Effector CD4-positive, alpha-beta T cell (primary cell): ENCODE data around the gene ATXN7L2.
"Not testable (repeated sequence)": the region's sequence is repeated elsewhere in the genome, so short reads cannot be mapped to it uniquely, and the experiment has no call there.

Source experiments
- DNase-seq: peaks from one replicate; pipeline ENCODE4 v3.0.0-alpha.2; 2020
- total RNA-seq: gene quantifications from one replicate; lab custom pipeline; 2026; lab: John Stamatoyannopoulos, UW

Gene ATXN7L2, protein sequence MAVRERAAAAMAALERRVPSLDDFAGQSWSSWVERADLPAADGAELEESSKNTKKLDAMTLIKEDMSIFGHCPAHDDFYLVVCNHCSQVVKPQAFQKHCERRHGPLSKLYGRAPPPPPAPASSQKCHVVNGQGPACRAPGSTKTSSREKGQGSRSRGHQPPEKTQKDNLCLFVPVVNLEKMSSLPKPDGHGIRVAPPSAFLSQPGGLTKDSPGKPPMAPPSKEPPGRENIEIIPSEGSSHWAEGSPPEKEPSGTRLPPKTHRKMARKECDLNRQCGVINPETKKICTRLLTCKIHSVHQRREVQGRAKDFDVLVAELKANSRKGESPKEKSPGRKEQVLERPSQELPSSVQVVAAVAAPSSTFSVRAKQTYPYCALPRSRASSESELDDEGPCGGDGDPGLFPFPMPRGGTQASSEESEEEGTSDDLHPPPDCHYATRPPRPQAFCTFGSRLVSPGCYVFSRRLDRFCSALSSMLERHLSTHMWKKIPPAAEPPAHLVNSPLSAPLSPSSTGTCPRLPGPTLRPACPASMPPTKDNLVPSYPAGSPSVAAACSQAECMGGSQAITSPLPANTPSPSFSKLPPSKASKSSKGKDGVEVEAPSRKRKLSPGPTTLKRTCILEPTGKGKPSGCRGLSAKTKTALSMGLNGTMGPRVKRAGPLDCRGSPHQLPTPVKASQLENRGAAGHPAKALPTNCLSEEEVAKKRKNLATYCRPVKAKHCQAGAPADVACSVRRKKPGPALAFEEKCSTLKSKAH
- total RNA-seq: 38.1 reads per million, percentile 62 among the genes with 10 or more reads in this experiment

DNA sequence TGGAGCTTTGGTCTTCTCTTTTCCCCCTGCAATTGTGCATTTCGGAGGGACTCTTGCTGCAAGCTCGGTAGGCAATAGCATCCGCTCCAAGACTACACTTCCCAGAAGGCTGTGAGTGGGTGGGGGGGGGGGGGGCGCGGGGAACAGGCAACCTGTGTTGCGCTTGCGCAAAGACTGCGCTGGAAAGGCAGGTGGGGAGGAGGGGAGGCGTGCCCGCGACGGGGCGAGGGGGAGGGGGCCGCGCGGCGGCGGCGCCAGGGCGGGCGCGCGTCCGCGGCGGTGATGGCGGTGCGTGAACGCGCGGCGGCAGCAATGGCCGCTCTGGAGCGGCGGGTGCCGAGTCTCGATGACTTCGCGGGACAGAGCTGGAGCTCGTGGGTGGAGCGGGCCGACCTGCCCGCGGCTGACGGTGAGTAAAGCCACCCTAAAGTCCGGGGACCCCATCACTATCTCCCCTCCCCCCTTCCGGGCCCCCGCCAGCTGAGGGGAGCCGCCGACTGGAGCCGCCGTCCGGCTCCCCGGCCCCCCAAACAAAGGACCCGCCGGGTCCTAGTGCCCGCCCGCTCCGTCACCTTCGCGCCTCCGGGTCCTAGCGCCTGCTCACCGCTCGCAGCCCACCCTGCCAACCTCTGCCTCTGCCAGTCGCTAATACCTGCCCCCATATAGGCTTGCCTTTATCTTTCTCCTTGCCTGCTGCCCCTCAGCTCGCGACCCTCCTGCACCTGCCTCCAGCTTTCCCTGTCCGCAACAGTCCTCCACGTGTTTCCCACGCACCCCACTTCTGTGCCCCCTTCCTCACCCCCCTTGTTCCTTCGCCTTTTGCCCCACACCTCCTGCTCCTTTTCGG lies at the start of gene ATXN7L2:
TSS of gene ATXN7L2 (plus strand) at position 234 of the 847 bp plus-strand sequence. CDS start at position 283, 49 bp downstream.
- DNase-seq: peak; percentile 86

DNA sequence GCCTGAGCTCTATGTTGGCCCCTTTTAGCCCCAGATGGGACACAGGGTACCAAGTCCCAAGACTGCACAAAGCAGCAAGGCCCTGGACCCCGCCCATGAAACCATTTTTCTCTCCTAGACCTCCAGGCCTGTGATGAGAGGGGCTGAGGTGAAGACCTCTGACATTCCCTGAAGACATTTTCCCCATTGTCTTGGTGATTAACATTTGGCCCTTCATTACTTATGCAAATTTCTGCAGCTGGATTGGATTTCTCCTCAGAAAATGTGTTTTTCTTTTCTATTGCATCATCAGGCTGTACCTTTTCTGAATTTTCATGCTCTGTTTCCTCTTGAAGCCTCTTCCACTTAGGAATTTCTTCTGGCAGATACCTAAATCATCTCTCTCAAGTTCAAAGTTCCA lies 49.2 kb upstream of the ATXN7L2 start:
- no peak for DNase-seq

DNA sequence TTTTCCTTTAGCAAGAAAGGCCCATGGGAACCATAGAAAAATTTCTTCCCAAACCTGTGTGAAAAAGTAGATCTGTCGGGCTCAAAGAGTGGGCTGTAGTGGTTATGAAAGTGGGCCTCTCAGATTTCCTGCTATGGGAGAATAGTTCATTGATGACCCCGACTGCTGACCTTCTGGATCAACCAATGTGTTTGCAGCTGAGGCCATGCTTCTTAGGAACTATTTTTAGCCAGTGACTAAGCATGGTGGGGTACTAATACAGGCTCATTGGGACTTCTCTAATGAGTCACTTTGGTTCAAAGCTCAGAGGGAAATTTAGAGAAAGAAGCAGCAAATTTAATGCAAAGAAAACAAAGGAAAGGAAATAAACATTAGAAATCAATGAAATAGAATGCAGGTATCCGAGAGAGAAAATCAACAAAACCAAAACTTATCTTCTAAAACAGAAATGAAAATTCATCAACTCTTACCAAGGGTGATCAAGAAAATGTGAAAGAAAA lies 44.9 kb upstream of the ATXN7L2 start:
- DNase-seq: no peak

DNA sequence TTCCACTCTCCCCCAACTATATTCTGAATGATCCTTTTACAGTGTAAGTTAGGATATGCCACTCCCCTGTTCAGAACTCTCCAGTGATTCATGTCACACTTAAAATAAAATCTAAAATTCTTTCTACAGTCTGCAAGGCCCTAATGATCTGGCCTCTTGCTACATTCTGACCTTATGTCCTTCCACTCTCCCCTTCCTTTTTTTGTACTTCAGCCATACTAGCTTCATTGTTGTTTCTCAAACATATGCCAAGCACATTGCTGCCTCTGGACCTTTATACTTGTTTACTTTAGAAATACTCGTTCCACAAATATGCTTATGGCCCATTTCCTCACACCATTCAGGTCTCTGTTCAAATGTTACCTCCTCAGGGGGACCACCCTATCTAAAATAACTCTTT lies 42.6 kb upstream of the ATXN7L2 start:
- no peak for DNase-seq

DNA sequence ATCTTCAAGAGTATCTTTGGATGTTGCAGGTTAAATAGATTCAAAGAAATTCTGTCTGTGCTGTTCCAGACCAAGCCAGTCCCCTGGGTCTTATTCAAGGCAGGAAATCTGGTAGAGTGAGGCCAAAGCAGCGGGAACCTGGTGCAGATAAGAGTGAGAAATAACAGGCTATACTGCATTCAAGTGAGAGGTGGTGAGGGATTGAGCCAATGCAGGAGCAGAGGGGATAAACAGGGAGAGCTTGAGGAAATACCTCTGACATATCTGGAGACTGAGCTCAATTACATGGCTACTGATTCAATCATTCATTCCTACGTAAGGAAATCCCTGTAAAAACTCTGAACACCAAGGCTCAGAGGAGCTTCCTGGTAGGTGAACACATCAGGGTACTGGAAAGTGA lies 40.2 kb upstream of the ATXN7L2 start:
- no peak for DNase-seq

DNA sequence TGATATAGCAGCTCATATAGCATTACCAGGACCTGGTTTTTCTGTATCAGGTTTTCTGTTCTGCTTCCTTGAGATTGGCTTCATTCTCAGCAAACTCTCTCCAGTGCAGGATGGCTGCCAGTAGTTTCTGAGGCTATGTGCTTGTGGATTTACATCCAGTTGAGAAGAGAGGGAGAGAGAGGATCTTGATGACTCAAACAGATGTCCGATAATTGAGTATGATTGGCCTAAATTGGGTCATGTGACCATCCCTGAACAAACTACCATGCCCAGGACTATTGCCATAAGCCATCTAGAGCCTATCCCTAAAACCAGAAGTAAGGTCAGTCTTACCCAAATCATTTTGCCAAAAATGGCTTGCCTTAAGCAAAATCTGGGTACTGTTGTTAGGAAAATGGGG lies 39.4 kb upstream of the ATXN7L2 start:
- no peak for DNase-seq

DNA sequence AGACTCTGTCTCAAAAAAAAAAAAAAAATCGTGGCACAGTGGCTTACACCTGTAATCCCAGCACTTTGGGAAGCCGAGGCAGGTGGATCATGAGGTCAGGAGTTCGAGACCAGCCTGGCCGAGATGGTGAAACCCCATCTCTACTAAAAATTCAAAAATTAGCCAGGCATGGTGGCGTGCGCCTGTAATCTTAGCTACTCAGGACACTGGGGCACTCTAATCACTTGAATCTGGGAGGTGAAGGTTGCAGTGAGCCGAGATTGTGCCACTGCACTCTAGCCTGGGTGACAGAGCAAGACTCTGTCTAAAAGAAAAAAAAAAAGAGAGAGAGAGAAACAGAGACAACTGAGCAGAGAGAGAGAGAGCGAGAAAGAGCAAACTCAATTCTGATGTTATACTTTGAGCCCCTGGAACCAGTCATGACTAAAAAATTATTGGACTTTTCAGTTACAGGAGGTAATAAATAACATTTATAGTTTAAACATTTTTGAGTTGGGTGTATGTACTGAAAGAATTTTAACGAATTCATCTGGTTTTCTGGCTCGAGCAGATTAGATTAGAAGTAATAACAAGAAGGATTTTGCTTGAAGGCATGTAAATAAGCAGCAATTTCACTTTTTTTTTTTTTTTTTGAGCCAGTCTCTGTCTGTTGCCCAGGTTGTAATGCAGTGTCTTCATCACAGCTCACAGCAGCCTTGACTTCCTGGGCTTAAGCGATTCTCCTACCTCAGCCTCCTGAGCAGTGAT lies 37.6 kb upstream of the ATXN7L2 start:
- not testable (repeated sequence) for DNase-seq

DNA sequence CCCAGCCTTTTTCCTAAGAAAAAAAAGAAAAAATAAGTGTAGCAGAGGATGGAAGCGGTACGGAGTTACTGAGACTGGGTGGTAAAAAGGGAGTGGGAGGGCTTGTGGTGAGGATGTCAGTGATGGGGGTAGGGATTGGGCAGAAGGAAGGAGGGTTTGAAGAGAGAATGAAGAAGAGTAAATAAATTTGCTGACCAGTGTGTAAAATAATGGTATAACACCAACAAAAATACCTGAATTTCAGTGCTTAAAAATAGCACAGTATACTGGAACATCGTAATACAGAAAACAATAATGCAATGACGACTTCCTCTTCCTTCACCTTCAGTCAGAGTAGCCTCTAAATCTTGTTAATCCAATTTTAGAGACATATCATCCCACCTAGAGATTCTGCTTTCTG lies 36.2 kb upstream of the ATXN7L2 start:
- DNase-seq: no peak

DNA sequence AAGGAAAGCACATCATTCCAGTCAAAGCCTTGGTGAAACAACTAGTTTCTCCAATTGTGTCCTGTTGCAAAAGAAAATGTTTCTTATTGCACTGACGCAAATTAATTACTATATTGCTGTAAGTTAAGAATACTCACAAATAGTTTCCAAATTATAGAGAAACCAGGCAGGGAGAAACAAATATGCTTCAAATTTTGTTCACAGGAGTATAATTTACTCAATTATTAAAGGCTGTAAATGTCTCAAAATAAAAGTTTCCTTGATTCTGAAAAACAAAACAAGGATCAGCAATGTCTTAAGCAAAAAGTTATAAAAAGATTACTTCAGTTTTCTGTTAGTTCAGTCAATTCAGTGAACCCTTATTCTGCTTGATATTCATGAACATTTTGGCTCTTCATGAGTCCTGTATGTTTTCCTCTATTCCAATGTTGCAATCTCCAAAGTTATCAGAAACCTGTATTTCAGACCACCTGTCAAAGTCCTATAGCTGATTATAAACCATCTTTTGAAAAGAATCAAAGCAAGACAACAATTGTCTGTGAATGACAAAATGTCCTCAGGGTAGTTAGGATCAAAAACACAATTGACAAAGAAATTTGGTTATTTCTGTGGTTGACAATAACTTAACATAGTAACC lies 29.1 kb upstream of the ATXN7L2 start:
- no peak for DNase-seq

DNA sequence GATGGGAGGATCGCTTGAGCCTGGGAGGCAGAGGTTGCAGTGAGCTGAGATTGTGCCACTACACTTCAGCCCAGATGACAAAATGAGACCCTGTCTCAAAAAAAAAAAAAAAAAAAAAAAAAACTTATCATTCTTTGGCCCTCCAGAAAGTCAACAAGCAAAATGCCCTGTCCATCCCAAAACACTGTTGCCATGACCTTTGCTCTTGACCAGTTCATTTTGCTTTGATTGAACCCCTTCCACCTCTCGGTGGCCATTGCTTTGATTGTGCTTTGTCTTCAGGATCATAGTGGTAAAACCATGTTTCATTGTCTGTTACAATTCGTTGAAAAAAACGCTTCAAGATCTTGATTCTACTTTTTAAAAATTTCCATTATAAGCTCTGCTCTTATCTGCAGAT lies 25.9 kb upstream of the ATXN7L2 start:
- no peak for DNase-seq

DNA sequence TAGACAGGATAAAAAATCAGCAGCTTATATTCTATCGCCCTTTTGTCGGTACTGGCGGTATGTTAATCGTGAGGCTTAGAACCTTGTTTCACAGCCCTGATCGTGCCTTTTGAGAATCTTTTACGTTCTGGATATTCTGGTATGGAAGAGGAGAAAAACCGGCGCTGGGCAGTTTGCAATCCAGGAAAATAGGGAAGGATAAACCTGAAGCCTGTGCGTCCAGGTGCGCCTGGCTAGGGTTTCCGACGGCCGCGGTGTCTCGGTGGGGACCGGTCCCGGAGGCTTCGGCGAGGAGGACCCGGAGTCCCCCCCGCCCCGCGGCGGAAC lies 17.6 kb upstream of the ATXN7L2 start:
- no peak for DNase-seq

DNA sequence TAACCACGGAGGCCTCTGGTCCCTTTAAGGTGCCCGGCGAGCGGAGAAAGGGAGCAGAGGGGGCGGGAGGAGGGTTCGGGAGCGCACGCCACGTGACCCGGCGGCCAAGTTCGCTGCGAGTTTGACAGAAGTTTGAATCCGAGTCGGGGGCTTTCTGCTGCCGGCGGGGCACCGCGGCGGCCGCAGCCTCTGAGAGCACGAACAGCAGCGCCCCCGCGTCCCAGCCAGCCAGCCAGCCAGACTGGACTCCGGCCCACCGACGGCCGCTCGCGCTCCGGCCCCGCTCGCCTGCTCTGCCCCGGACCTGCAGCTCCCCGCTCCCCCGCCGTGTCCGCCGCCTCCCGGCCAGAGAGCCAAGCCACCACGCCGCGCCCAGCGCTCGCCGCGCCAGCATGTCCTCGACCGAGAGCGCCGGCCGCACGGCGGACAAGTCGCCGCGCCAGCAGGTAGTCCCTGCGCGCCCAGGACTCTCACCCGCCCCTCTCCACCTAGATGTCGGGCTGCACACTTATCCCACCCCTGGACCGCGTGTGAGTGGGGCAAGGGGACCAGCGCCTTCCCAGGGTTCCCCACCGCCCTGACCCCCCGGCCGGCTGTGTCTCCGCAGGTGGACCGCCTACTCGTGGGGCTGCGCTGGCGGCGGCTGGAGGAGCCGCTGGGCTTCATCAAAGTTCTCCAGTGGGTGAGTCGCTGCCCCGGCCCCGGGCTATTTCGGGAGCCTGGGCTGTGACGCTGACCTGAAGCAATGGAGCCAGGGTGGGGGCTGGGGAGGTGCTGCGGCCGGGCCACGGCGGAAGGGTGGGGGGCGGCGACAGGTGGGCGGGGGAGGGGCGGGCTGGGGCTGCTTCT lies 17.0 kb upstream of the ATXN7L2 start, which contains the start of gene SYPL2:
TSS of gene SYPL2 (plus strand) at position 95 of the 849 bp plus-strand sequence. CDS start at position 393, 298 bp downstream.
- no peak for DNase-seq

DNA sequence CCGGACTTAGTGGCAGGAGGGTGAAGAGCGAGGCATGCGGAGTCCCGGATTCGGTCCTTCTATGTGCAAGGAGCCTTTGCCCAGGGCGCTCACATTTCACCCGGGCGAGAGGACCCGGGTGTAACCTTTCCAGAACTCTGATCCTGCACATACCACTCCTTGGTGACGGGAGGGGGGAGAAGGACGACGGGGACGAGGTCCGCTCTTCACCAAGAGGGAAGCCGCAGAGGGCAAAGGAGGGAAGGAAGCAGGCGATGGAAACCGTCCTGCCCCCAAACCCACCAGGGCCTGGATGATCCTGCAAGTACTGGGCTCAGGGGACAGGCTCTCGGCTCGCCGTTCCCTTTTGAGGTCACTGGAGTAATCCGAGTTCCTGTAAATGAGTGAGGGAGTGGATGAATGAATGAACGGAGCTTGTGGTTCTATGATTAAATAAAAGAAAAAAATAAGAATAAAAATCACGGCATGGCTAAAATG lies 16.4 kb upstream of the ATXN7L2 start:
- DNase-seq: no peak

DNA sequence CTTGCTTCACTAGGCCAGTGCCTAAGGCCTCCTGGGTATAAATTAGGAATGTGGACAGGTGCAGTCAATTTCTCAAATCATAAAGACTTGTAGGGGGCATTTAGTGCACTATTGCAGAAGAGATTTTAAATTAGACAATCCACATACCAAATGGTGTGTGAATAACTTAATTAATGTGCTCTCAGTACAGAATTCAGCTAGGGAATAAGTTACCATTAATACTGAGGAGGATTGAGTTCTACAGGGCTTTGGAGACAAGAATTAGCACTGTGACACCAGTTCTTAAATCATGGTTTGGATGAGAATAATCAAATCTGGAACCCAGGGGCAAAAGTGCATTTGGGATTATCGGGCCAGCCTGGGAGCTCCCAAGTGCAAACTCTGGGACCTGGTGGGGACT lies 15.6 kb upstream of the ATXN7L2 start:
- DNase-seq: no peak

DNA sequence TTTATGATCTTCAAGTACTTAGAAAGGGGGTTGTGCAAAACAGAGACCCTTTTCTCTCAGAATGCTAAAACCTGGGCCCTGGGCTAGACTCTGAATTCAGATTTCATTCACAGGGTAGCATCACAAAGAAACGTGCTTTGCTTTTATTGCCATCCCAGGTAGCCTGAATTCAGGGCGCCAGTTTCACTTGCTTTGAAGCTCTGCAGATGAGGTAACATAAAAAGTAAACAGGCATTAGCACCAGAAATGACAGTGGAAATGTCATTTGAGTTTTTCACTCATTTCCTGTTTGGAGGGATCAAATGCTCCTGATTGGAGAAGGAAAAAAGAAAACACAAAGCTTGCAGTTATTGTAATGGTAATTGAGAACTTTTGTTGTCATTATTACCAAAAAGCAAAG lies 14.8 kb upstream of the ATXN7L2 start:
- DNase-seq: no peak

DNA sequence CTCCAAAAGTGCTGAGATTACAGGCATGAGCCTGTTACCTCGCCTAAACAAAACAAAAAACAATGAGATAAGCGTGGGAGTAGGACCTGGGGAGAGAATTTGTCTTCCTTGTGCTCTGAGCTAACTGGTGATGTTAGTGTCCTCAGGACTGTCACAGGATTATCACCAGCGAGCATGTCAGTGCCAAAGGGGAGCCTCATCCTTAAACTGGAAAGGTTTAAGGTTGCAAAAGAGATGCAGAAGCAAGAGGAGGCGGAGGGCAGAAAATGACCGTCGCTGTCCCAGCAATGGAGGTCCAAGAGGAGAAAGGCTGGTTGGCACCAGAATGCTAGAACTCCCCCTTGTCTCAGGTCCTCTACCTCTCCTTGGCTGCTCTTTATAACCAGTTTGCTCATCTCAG lies 13.5 kb upstream of the ATXN7L2 start:
- DNase-seq: no peak

DNA sequence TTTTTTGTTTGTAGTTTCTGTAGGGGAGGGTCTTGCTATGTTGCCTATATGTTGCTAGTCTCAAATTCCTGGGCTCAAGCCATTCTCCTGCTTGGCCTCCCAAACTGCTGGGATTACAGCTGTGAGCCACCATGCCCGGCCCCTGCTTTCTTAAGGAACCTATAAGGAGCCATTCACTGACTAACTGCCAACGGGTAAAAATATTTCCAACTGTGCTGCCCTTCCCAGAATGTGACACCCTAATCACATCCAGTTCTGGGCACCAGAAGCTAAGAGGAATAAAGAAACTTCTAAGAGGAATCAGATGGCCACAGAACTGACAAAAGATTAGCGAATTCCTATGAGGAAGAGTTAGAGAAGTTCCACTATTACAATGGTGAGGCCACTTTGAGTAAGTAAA lies 10.9 kb upstream of the ATXN7L2 start:
- DNase-seq: no peak

DNA sequence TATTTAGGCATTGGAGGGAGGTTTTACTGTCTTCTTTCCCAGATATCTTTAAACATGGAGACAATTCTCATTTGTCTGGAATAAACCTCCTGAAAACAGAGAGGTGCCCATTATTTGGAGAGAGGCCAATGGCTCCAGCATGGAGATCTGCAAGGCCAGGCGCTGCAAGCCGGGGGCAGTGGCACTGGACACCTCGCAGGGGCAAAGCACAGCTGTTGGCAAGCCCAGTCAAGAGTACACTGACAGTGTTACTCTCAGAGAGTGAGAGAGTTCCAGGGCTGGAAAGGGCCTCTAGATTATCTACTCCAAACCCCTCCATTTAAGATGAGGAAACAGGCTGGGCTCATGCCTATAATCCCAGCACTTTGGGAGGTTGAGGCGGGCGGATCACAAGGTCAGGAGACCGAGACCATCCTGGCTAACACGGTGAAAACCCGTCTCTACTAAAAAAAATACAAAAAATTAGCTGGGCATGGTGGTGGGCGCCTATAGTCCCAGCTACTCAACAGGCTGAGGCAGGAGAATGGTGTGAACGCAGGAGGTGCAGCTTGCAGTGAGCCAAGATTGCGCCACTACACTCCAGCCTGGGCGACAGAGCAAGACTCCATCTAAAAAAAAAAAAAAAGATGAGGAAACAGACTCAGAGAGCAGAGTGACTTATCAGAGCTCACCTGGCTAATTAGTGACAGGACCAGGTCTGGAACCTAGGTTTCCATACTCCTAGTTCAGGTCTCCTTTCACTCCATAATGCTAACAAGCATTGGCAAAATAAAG lies 10.2 kb upstream of the ATXN7L2 start:
- DNase-seq: not testable (repeated sequence)

DNA sequence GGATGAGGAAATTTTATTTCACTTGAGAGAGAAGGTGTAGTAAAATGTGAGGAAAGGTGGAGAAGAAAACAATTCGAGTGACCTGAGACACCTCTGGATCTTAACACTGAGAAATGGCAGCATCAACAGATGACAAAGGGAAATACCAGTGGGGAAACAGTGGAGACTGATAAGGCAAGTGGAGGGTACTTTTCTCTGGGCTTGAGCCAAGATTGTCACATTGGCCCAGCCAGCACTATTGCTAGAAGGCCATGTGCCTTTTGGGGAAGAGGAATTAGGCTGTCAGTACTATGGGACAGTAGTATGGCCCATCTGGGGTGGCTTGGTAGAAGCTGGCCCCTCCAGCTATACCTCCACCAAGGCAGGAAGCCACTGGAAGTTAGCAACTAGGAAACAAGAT lies 9.0 kb upstream of the ATXN7L2 start:
- no peak for DNase-seq

DNA sequence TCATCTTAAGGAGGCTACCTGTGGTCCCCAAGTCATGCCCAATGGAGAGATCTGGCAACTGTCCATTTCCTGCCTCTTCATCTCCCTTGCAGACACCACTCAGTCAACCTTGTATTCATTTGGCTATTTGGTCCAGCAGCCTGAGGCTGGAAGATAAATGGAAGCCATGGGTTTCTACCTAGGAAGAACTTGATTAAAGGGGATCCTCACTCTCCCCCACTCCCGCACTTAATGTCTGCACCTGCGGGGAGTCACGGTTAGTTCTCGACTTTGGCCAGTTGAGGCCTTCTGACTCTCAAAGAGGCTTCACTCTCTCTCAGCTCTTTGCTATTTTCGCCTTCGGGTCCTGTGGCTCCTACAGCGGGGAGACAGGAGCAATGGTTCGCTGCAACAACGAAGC lies 8.4 kb upstream of the ATXN7L2 start:
- no peak for DNase-seq
